Activated CD4-positive, alpha-beta T cell treated with anti-CD3 and anti-CD28 coated beads, Interleukin-2, amount 50 U/mL, for 24 hours (primary cell): ENCODE results near the gene KLHL5.
"Not testable (repeated sequence)": the region's sequence is repeated elsewhere in the genome, so short reads cannot be mapped to it uniquely, and the experiment has no call there.

Experiments used
- DNase-seq, 2 donors: peaks; one replicate each; pipeline ENCODE4 v3.0.0-alpha.2; 2020; ENCODE audit warnings: low read depth in 1 of 2, low spot score in 1 of 2

Gene KLHL5

GRCh38 chr4:39085891-39086290, 23.9 kb downstream of the KLHL5 start:
- no peak for DNase-seq

- no peak for DNase-seq
Observed at GRCh38 chr4:39096847-39097246, 34.8 kb downstream of the KLHL5 start.

- no peak for DNase-seq
Observed at GRCh38 chr4:39097290-39097689, 35.3 kb downstream of the KLHL5 start.

- no peak for DNase-seq
Observed at GRCh38 chr4:39102297-39102696, 40.3 kb downstream of the KLHL5 start.

GRCh38 chr4:39103291-39103690, 41.3 kb downstream of the KLHL5 start:
- DNase-seq: no peak

GRCh38 chr4:39104255-39104654, 42.2 kb downstream of the KLHL5 start:
- no peak for DNase-seq

GRCh38 chr4:39106011-39106410, 44.0 kb downstream of the KLHL5 start:
- DNase-seq: no peak

GRCh38 chr4:39114436-39114835, 52.4 kb downstream of the KLHL5 start:
- no peak for DNase-seq

GRCh38 chr4:39118034-39118658, 56.1 kb downstream of the KLHL5 start:
- no peak for DNase-seq

- no peak for DNase-seq
Observed at GRCh38 chr4:39120418-39120817, 58.4 kb downstream of the KLHL5 start.

GRCh38 chr4:39124885-39125599, 63.0 kb downstream of the KLHL5 start:
- no peak for DNase-seq

- no peak for DNase-seq
Observed at GRCh38 chr4:39125600-39125985, 63.6 kb downstream of the KLHL5 start.

- DNase-seq: no peak
Observed at GRCh38 chr4:39126256-39127095, 64.4 kb downstream of the KLHL5 start.

- DNase-seq: no peak
Observed at GRCh38 chr4:39133623-39134022, 71.6 kb downstream of the KLHL5 start.

GRCh38 chr4:39134683-39135306, 72.8 kb downstream of the KLHL5 start:
- no peak for DNase-seq

- not testable (repeated sequence) for DNase-seq
Observed at GRCh38 chr4:39138227-39138626, 76.2 kb downstream of the KLHL5 start.

GRCh38 chr4:39146211-39146610, 84.2 kb downstream of the KLHL5 start:
- DNase-seq: no peak

- no peak for DNase-seq
Observed at GRCh38 chr4:39154009-39154408, 92.0 kb downstream of the KLHL5 start.

GRCh38 chr4:39157520-39157919, 95.5 kb downstream of the KLHL5 start:
- DNase-seq: no peak

GRCh38 chr4:39166177-39166576, 104.1 kb downstream of the KLHL5 start:
- DNase-seq: no peak

GRCh38 chr4:39166669-39167068, 104.6 kb downstream of the KLHL5 start:
- no peak for DNase-seq

- no peak for DNase-seq
Observed at GRCh38 chr4:39169426-39169825, 107.4 kb downstream of the KLHL5 start.
